GM23338 (cell line): ENCODE measurements around the gene MAN1A2. TPM values are rescaled to one million over a fixed set of nuclear protein-coding genes. Genes with fewer than 3 reads are reported as not detected.

ENCODE experiments used
- ATAC-seq: fragments of 200-7000 bp; cut with Tn5 transposase; 3 replicates; pipeline ENCODE4 v1.9.1; 2020
- DNase-seq: peaks from one replicate; pipeline ENCODE4 v3.0.0-alpha.2; 2015; ENCODE audit warnings: low spot score
- H2AFZ ChIP-seq: fragments of 200-600 bp; sonication (generic); 2 replicates; pipeline ENCODE4 v1.8.0; 2016; ENCODE audit warnings: antibody characterized with exemption, mild to moderate bottlenecking, moderate library complexity
- H3F3A ChIP-seq: fragments of 200-600 bp; sonication (generic); replicated peaks from 2 replicates; pipeline ENCODE4 v1.8.0; 2017; ENCODE audit warnings: antibody characterized with exemption, mixed run types, low read depth
- H3K27ac ChIP-seq: fragments of 200-600 bp; sonication (generic); 2 replicates; pipeline ENCODE4 v1.6.1; 2016; ENCODE audit warnings: low read depth
- H3K27me3 ChIP-seq: fragments of 200-600 bp; sonication (generic); 2 replicates; pipeline ENCODE4 v1.8.0; 2016; ENCODE audit warnings: mild to moderate bottlenecking, mixed run types, moderate library complexity; ENCODE audit not compliant: insufficient read depth
- H3K36me3 ChIP-seq: fragments of 200-600 bp; sonication (generic); 2 replicates; pipeline ENCODE4 v1.8.0; 2016; ENCODE audit warnings: mild to moderate bottlenecking; ENCODE audit not compliant: insufficient read depth
- H3K4me1 ChIP-seq: fragments of 200-600 bp; sonication (generic); 2 replicates; pipeline ENCODE4 v1.8.0; 2016; ENCODE audit warnings: mild to moderate bottlenecking, moderate library complexity; ENCODE audit not compliant: insufficient read depth
- H3K4me2 ChIP-seq: fragments of 200-600 bp; sonication (generic); 2 replicates; pipeline ENCODE4 v1.7.1; 2017; ENCODE audit warnings: mixed run types
- H3K4me3 ChIP-seq: fragments of 200-600 bp; sonication (generic); 2 replicates; pipeline ENCODE4 v1.6.1; 2016; ENCODE audit warnings: mixed run types
- H3K79me2 ChIP-seq: fragments of 200-600 bp; sonication (generic); replicated peaks from 2 replicates; pipeline ENCODE4 v1.8.0; 2017; ENCODE audit warnings: mild to moderate bottlenecking; ENCODE audit not compliant: insufficient read depth
- H3K9me2 ChIP-seq: fragments of 200-600 bp; sonication (generic); 2 replicates; pipeline ENCODE4 v1.8.0; 2017; ENCODE audit not compliant: insufficient read depth
- H4K20me1 ChIP-seq: fragments of 200-600 bp; sonication (generic); replicated peaks from 2 replicates; pipeline ENCODE4 v1.8.0; 2017; ENCODE audit warnings: mild to moderate bottlenecking; ENCODE audit not compliant: insufficient read depth
- H3K27ac Mint-ChIP-seq: 2 replicates; pipeline ENCODE4 v1.8.0; 2020; ENCODE audit warnings: inconsistent platforms, mild to moderate bottlenecking, moderate library complexity, mixed read lengths
- H3K27me3 Mint-ChIP-seq: 3 replicates; pipeline ENCODE4 v1.8.0; 2022; ENCODE audit warnings: low read depth, mild to moderate bottlenecking, moderate library complexity, mixed read lengths, inconsistent platforms; ENCODE audit not compliant: insufficient read depth, poor library complexity
- H3K36me3 Mint-ChIP-seq: 3 replicates; pipeline ENCODE4 v1.8.0; 2021; ENCODE audit warnings: low read depth, mild to moderate bottlenecking, inconsistent platforms, moderate library complexity, mixed read lengths
- H3K4me1 Mint-ChIP-seq: 3 replicates; pipeline ENCODE4 v1.8.0; 2020; ENCODE audit warnings: mild to moderate bottlenecking, inconsistent platforms, mixed read lengths
- H3K4me3 Mint-ChIP-seq: 3 replicates; pipeline ENCODE4 v1.8.0; 2021; ENCODE audit warnings: moderate library complexity, mild to moderate bottlenecking, inconsistent platforms, mixed read lengths
- H3K9me3 Mint-ChIP-seq: 3 replicates; pipeline ENCODE4 v1.8.0; 2020; ENCODE audit warnings: moderate library complexity, mild to moderate bottlenecking, inconsistent platforms, mixed read lengths
- CREB1 ChIP-seq: fragments of 250-450 bp; sonication (Bioruptor Pico); IDR thresholded peaks from 2 replicates; pipeline ENCODE4 v1.5.0; 2020; ENCODE audit warnings: low read depth, mild to moderate bottlenecking, moderate library complexity
- CTCF ChIP-seq, 2 experiments: fragments of 200-600 bp in 1 of 2; sonication (generic) in 1 of 2; conservative IDR thresholded peaks; 2 replicates each; pipeline versions ENCODE4 v1.5.1 to v1.6.1; 2016 to 2017; ENCODE audit warnings: antibody characterized with exemption in 2 of 2, low read depth in 2 of 2, mild to moderate bottlenecking in 2 of 2, moderate library complexity in 1 of 2
- ETS1 ChIP-seq: IDR thresholded peaks from 2 replicates; pipeline ENCODE4 v1.6.1; 2016; ENCODE audit warnings: antibody characterized with exemption
- EZH2phosphoT487 ChIP-seq: fragments of 200-600 bp; sonication (generic); IDR thresholded peaks from one replicate; pipeline ENCODE4 v1.8.1; 2018; ENCODE audit warnings: antibody characterized with exemption; ENCODE audit not compliant: unreplicated experiment
- JUNB ChIP-seq: IDR thresholded peaks from one replicate; pipeline ENCODE4 v1.6.1; 2016; ENCODE audit warnings: antibody characterized with exemption; ENCODE audit not compliant: unreplicated experiment
- NANOG ChIP-seq: IDR thresholded peaks from 2 replicates; pipeline ENCODE4 v1.6.1; 2016; ENCODE audit warnings: antibody characterized with exemption, borderline replicate concordance
- POLR2AphosphoS5 ChIP-seq: IDR thresholded peaks from 2 replicates; pipeline ENCODE4 v1.6.1; 2016; ENCODE audit warnings: antibody characterized with exemption, low read depth
- REST ChIP-seq: IDR thresholded peaks from one replicate; pipeline ENCODE4 v1.6.1; 2018; ENCODE audit warnings: antibody characterized with exemption; ENCODE audit not compliant: unreplicated experiment
- STAT1 ChIP-seq: IDR thresholded peaks from one replicate; pipeline ENCODE4 v1.6.1; 2016; ENCODE audit warnings: antibody characterized with exemption; ENCODE audit not compliant: unreplicated experiment
- ZNF114 ChIP-seq: fragments of 250-450 bp; sonication (Bioruptor Pico); IDR thresholded peaks from 2 replicates; pipeline ENCODE4 v1.5.0; 2020; ENCODE audit warnings: mild to moderate bottlenecking, moderate library complexity
- ZNF331 ChIP-seq: fragments of 250-450 bp; sonication (Bioruptor Pico); IDR thresholded peaks from 2 replicates; pipeline ENCODE4 v1.5.0; 2020; ENCODE audit warnings: low read depth, mild to moderate bottlenecking, moderate library complexity
- ZNF462 ChIP-seq: fragments of 250-450 bp; sonication (Bioruptor Pico); IDR thresholded peaks from 2 replicates; pipeline ENCODE4 v1.5.0; 2020; ENCODE audit warnings: mild to moderate bottlenecking, moderate library complexity
- polyA plus RNA-seq: library from polyadenylated mRNA; unstranded; fragments of >200 nt; fragmentation: Nextera tagmentation; extraction: Ambion mirVana; gene quantifications from 2 replicates; pipeline ENCODE4 v1.2.1, GENCODE V29; 2016
- total RNA-seq: library from RNA; depleted of rRNA; stranded (reverse); fragments of >200 nt; shearing (Covaris generic); gene quantifications from 2 replicates; pipeline ENCODE4 v1.2.3, GENCODE V29; 2014

The MAN1A2 gene
- total and polyA plus RNA-seq, 2 experiments from 2014 or later = 18.6 to 22.2 TPM

GRCh38 chr1:117342397-117342796, 24.9 kb upstream of the MAN1A2 start:
- no peak overlapping the region for H3K27ac Mint-ChIP-seq
- Histone ChIP-seq H2AFZ (peak overlapping the region; percentile 64; the same call in 1 of the 2 replicates), H3K79me2 (no peaks in the 10 kb centered on the region), H3K4me3 (no peak overlapping the region), H3K4me1 (peaks cover 15% of the 10 kb centered on the region), H3K27me3 (no peaks in the 10 kb centered on the region), H4K20me1 (no peaks in the 10 kb centered on the region), H3K4me2 (no peak overlapping the region), H3K9me2 (no peaks in the 10 kb centered on the region), H3K27ac (no peak overlapping the region), H3K36me3 (no peaks in the 10 kb centered on the region), H3F3A (no peaks in the 10 kb centered on the region)
- H3K27me3 Mint-ChIP-seq = peaks cover 3% of the 10 kb centered on the region
- no peak for DNase-seq
- no peak for ATAC-seq
- H3K36me3 Mint-ChIP-seq = no peaks in the 10 kb centered on the region
- H3K4me3 Mint-ChIP-seq = no peak overlapping the region
- H3K9me3 Mint-ChIP-seq = no peaks in the 10 kb centered on the region; the same call in 2 of the 3 replicates
- TF ChIP-seq NANOG (no peak), ETS1 (no peak), JUNB (no peak), ZNF331 (no peak), REST (no peak), POLR2AphosphoS5 (no peak), EZH2phosphoT487 (no peak), ZNF114 (CRISPR knock-in tag) (no peak), ZNF462 (no peak), CREB1 (CRISPR knock-in tag) (no peak), STAT1 (no peak), CTCF (conservative IDR thresholded peaks at IDR 0.05; ENCODE audit: low read depth in 2 of 2) (no peak)
- H3K4me1 Mint-ChIP-seq = peaks cover 23% of the 10 kb centered on the region
